Endothelial cell of umbilical vein (primary cell): Measurements from ENCODE around the gene KCNG2. TPM values are rescaled to one million over a fixed set of nuclear protein-coding genes. Genes with fewer than 3 reads are reported as not detected.

ENCODE experiments used
- BruUV-seq: library from RNA; stranded (reverse); fragments of 400-500 nt; replicated peaks from 2 replicates; lab custom pipeline; 2021; lab: Mats Ljungman, UMichigan
- CTCF ChIA-PET: fragments of 300-600, 350-600 bp; sonication (Branson Sonifier 250); formaldehyde crosslinking; loops from one replicate; lab custom pipeline; 2021; ENCODE audit warnings: antibody characterized with exemption, inconsistent platforms; lab: Charles Lee
- POLR2A ChIA-PET: fragments of 300-600, 350-600 bp; sonication (Branson Sonifier 250); formaldehyde crosslinking; loops from one replicate; lab custom pipeline; 2021; ENCODE audit warnings: antibody characterized with exemption, inconsistent platforms; lab: Charles Lee
- DNase-seq: peaks from one replicate; pipeline ENCODE4 v3.0.0-alpha.2; 2011; ENCODE audit warnings: low read depth, low spot score
- FAIRE-seq: peaks from 2 replicates; lab custom pipeline; 2011; peaks lifted over from hg19 to GRCh38; lab: Jason Lieb, UNC
- H2AFZ ChIP-seq: 2 replicates; pipeline ENCODE4 v1.6.0; 2012; ENCODE audit warnings: low read depth, low read length, control low read depth, inconsistent platforms
- H3K27ac ChIP-seq: 2 replicates; pipeline ENCODE4 v1.5.1; 2011; ENCODE audit warnings: low read depth, mild to moderate bottlenecking, control low read depth, low read length, moderate library complexity; ENCODE audit not compliant: insufficient read depth
- H3K27me3 ChIP-seq, 2 experiments: 2 replicates each; pipeline versions ENCODE4 v1.6.0 to v1.6.1; 2011; ENCODE audit warnings: low read length in 2 of 2, mixed read lengths in 1 of 2; ENCODE audit not compliant: control insufficient read depth in 2 of 2, insufficient read depth in 2 of 2
- H3K36me3 ChIP-seq, 2 experiments: 2 replicates in 1 of 2; 3 replicates in 1 of 2; pipeline ENCODE4 v1.5.1; 2011; ENCODE audit warnings: low read length in 2 of 2, mild to moderate bottlenecking in 1 of 2, moderate library complexity in 1 of 2; ENCODE audit not compliant: control insufficient read depth in 2 of 2, insufficient read depth in 2 of 2; ENCODE audit errors: extremely low read depth in 1 of 2
- H3K4me1 ChIP-seq: 3 replicates; pipeline ENCODE4 v1.5.1; 2011; ENCODE audit warnings: mild to moderate bottlenecking, low read length; ENCODE audit not compliant: control insufficient read depth, insufficient read depth; ENCODE audit errors: extremely low read depth
- H3K4me2 ChIP-seq: 2 replicates; pipeline ENCODE4 v1.6.1; 2011; ENCODE audit warnings: low read length, control low read depth, mixed read lengths; ENCODE audit not compliant: insufficient read depth
- H3K4me3 ChIP-seq, 3 experiments: fragments of 200-600 bp in 1 of 3; sonication (generic), shearing (Covaris generic) in 1 of 3; replicated peaks in 1 of 3; 2 replicates each; pipeline ENCODE4 v1.5.1; 2011 to 2016; ENCODE audit warnings: control low read depth in 3 of 3, low read length in 3 of 3, mild to moderate bottlenecking in 2 of 3, inconsistent platforms in 1 of 3, low read depth in 1 of 3, moderate library complexity in 1 of 3; ENCODE audit not compliant: insufficient read depth in 1 of 3
- H3K79me2 ChIP-seq: 2 replicates; pipeline ENCODE4 v1.6.0; 2012; ENCODE audit warnings: low read length, inconsistent platforms; ENCODE audit not compliant: control insufficient read depth, insufficient read depth
- H3K9ac ChIP-seq: replicated peaks from 2 replicates; pipeline ENCODE3; 2011; ENCODE audit warnings: low read length, control low read depth; ENCODE audit not compliant: insufficient read depth; ENCODE audit errors: extremely low read depth
- H3K9me1 ChIP-seq: replicated peaks from 3 replicates; pipeline ENCODE4 v1.6.0; 2011; ENCODE audit warnings: mild to moderate bottlenecking, low read length; ENCODE audit not compliant: control insufficient read depth, insufficient read depth; ENCODE audit errors: extremely low read depth
- H3K9me3 ChIP-seq: replicated peaks from 2 replicates; pipeline ENCODE4 v1.5.1; 2012; ENCODE audit warnings: low read length, inconsistent platforms; ENCODE audit not compliant: control insufficient read depth, insufficient read depth
- H4K20me1 ChIP-seq: replicated peaks from 2 replicates; pipeline ENCODE3; 2011; ENCODE audit warnings: mild to moderate bottlenecking, low read length; ENCODE audit not compliant: control insufficient read depth, insufficient read depth; ENCODE audit errors: extremely low read depth
- EZH2 ChIP-seq: IDR thresholded peaks from 2 replicates; pipeline ENCODE4 v1.6.1; 2012; ENCODE audit warnings: borderline replicate concordance, low read depth, mild to moderate bottlenecking, moderate library complexity, low read length, inconsistent platforms; ENCODE audit not compliant: severe bottlenecking
- FOS ChIP-seq: IDR thresholded peaks from 2 replicates; pipeline ENCODE4 v1.6.1; 2011; ENCODE audit warnings: mild to moderate bottlenecking, low read length, moderate library complexity, borderline replicate concordance; ENCODE audit not compliant: insufficient read depth
- GATA2 ChIP-seq: IDR thresholded peaks from 2 replicates; pipeline ENCODE4 v1.7.0; 2011; ENCODE audit warnings: low read depth, mild to moderate bottlenecking, moderate library complexity, mixed read lengths, low read length; ENCODE audit not compliant: insufficient read length, insufficient read depth
- JUN ChIP-seq: IDR thresholded peaks from 2 replicates; pipeline ENCODE4 v1.6.1; 2011; ENCODE audit warnings: borderline replicate concordance, low read depth; ENCODE audit not compliant: insufficient read length, insufficient read depth
- MYC ChIP-seq: IDR thresholded peaks from one replicate; pipeline ENCODE4 v1.6.1; 2011; ENCODE audit warnings: mild to moderate bottlenecking, low read depth, low read length
- POLR2A ChIP-seq: IDR thresholded peaks from 2 replicates; pipeline ENCODE4 v1.6.1; 2012; ENCODE audit warnings: low read depth, mild to moderate bottlenecking, control low read depth, low read length
- POLR2AphosphoS5 ChIP-seq: IDR thresholded peaks from 2 replicates; pipeline ENCODE4 v1.6.1; 2012; ENCODE audit warnings: low read depth, mild to moderate bottlenecking, control low read depth, low read length, moderate library complexity; ENCODE audit not compliant: insufficient read depth
- dilution Hi-C: fragments of 300-500 bp; cut with MboI; formaldehyde crosslinking; loops from one replicate; pipeline ENCODE4 v1.15.0; 2019; ENCODE audit warnings: low sequenced_read_pairs; ENCODE audit not compliant: extremely low pct_ligation_motif_present
- intact Hi-C: fragments of 100-400 bp; cut with micrococcal nuclease; formaldehyde crosslinking; loops from one replicate; pipeline ENCODE4 v1.10.0; 2022
- polyA plus RNA-seq, 4 experiments: library from polyadenylated mRNA; depleted of rRNA in 3 of 4; stranded (reverse) in 3 of 4; unstranded in 1 of 4; fragments of >200 nt; gene quantifications; 2 replicates each; pipeline versions ENCODE4 v1.2.1 to v1.2.3, GENCODE V29; 2011 to 2012; ENCODE audit warnings: missing spikeins in 1 of 4
- total RNA-seq: library from RNA; stranded (reverse); gene quantifications from 2 replicates; pipeline ENCODE4 v1.2.3, GENCODE V29; 2021
- TF ChIP-seq, protein P1 (sequence below): IDR thresholded peaks from 2 replicates; pipeline ENCODE4 v1.6.1; 2011; ENCODE audit not compliant: insufficient read depth, insufficient read length
- TF ChIP-seq, protein P2 (sequence below), 2 donors: IDR thresholded peaks; 1 replicate in 1 of 2; 2 replicates in 1 of 2; pipeline ENCODE4 v1.5.1; 2011; ENCODE audit warnings: low read length in 2 of 2, mild to moderate bottlenecking in 2 of 2, moderate library complexity in 2 of 2, control low read depth in 1 of 2, inconsistent platforms in 1 of 2, low read depth in 1 of 2; ENCODE audit not compliant: insufficient read depth in 1 of 2; ENCODE audit errors: extremely low read depth in 1 of 2

KCNG2 gene
- total and polyA plus RNA-seq, 2 donors (not counting 3 experiments of a cell fraction or from before 2014, with no cell fraction given) = not detected

DNA sequence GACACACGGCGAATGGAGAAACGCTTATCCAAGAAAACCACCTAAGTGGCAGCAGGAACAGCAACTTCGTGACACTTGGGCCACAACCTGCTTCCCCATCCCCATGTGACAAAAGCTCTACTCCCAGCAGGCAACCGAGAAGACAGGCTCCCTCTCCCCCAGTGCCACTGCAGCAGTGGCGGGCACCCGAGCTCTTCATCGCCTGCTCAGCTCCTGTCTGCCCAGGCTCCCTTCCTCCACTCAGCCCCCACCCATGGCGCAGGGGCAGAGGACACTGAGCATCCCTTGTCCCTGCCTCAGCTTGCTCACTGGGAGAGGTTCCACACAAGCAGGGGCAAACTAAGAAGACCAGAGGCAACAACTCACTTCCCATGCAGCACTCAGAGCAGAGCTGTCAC is 130.8 kb downstream of the KCNG2 start:
- no peaks in the 10 kb centered on the region for H4K20me1 ChIP-seq
- TF ChIP-seq, protein P1, sequence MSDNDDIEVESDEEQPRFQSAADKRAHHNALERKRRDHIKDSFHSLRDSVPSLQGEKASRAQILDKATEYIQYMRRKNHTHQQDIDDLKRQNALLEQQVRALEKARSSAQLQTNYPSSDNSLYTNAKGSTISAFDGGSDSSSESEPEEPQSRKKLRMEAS = no peak
- TF ChIP-seq POLR2AphosphoS5 = no peak
- TF ChIP-seq POLR2A = no peak
- TF ChIP-seq, protein P2, sequence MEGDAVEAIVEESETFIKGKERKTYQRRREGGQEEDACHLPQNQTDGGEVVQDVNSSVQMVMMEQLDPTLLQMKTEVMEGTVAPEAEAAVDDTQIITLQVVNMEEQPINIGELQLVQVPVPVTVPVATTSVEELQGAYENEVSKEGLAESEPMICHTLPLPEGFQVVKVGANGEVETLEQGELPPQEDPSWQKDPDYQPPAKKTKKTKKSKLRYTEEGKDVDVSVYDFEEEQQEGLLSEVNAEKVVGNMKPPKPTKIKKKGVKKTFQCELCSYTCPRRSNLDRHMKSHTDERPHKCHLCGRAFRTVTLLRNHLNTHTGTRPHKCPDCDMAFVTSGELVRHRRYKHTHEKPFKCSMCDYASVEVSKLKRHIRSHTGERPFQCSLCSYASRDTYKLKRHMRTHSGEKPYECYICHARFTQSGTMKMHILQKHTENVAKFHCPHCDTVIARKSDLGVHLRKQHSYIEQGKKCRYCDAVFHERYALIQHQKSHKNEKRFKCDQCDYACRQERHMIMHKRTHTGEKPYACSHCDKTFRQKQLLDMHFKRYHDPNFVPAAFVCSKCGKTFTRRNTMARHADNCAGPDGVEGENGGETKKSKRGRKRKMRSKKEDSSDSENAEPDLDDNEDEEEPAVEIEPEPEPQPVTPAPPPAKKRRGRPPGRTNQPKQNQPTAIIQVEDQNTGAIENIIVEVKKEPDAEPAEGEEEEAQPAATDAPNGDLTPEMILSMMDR (IDR thresholded peaks at IDR 0.05; ENCODE audit: extremely low read depth in 1 of 2, insufficient read depth in 1 of 2, low read depth in 1 of 2, low read length in 2 of 2) = no peak
- no peak for TF ChIP-seq MYC
- no peaks in the 10 kb centered on the region for H3K9me1 ChIP-seq
- peaks cover 17% of the 10 kb centered on the region for H3K79me2 ChIP-seq
- DNase-seq (no peak), FAIRE-seq (no peak)
- ChIA-PET CTCF (interaction anchor here (1.3 kb wide), 1 partner anchor 11 kb away, joined by 4 read pairs; no protein-coding TSS in a partner anchor), POLR2A (no interaction called here)
- H3K9me3 ChIP-seq = peaks cover 2% of the 10 kb centered on the region
- H3K27ac ChIP-seq = no peak overlapping the region
- dilution Hi-C loops = no loop called here
- no TSS peak for BruUV-seq
- H2AFZ ChIP-seq = no peak overlapping the region
- H3K4me2 ChIP-seq = no peak overlapping the region
- intact Hi-C loops = no loop called here
- no peak overlapping the region for H3K9ac ChIP-seq
- no peak overlapping the region for H3K4me3 ChIP-seq
- H3K27me3 ChIP-seq = no peaks in the 10 kb centered on the region
- H3K4me1 ChIP-seq = no peaks in the 10 kb centered on the region
- H3K36me3 ChIP-seq = peaks cover 0 to 13% of the 10 kb centered on the region in 2 experiments

DNA sequence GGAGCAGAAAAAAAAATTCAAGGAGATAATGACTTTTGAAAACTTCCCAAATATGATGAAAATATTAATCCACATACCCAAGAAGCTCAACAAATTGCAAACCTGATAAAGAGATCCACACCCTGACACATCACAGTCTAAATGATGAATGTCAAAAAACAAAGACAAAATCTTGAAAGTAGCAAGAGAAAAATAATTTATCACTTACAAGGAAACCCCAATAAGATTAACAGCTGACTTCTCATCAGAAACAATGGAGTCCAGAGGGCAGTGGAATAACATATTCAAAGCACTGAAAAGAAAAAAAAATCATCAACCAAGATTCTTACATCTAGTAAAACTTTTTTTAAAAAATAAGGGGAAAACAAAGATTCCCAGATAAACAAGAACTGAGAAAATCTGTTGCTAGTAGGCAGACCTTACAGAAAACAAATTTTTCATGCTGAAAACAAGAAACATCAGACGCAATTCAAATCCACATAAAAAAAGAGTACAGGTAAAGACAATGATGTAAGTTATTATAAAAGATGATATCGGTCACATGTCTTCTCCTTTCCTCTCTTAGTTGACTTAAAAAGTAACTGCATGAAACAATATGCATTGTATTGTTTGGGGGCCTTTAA is 132.4 kb downstream of the KCNG2 start:
- H3K27me3 ChIP-seq = no peaks in the 10 kb centered on the region
- H3K9me3 ChIP-seq = peaks cover 2% of the 10 kb centered on the region
- H2AFZ ChIP-seq = no peak overlapping the region
- no peaks in the 10 kb centered on the region for H3K9me1 ChIP-seq
- H3K36me3 ChIP-seq = peaks cover 0 to 19% of the 10 kb centered on the region in 2 experiments
- no peak overlapping the region for H3K4me2 ChIP-seq
- intact Hi-C loops = no loop called here
- no peak overlapping the region for H3K9ac ChIP-seq
- FAIRE-seq = no peak
- CTCF ChIA-PET = no interaction called here
- peaks cover 22% of the 10 kb centered on the region for H3K79me2 ChIP-seq
- TF ChIP-seq, protein P2 (IDR thresholded peaks at IDR 0.05; ENCODE audit: extremely low read depth in 1 of 2, insufficient read depth in 1 of 2, low read depth in 1 of 2, low read length in 2 of 2) = no peak
- TF ChIP-seq JUN (no peak), EZH2 (no peak), POLR2A (no peak), FOS (no peak), GATA2 (no peak)
- TF ChIP-seq, protein P1 = no peak
- no peak for DNase-seq
- BruUV-seq = no TSS peak
- H3K27ac ChIP-seq = no peak overlapping the region
- H3K4me1 ChIP-seq = no peaks in the 10 kb centered on the region
- H4K20me1 ChIP-seq = no peaks in the 10 kb centered on the region
- H3K4me3 ChIP-seq = no peak overlapping the region
- dilution Hi-C loops = no loop called here
- POLR2A ChIA-PET = no interaction called here
